GM18951 (cell line): Measurements from ENCODE around the gene PIP5K1A.

ENCODE experiments used
- POLR2A ChIP-seq: IDR thresholded peaks from 4 replicates; pipeline ENCODE4 v1.6.1; 2011; ENCODE audit warnings: mild to moderate bottlenecking; ENCODE audit not compliant: insufficient read length, insufficient read depth; ENCODE audit errors: extremely low read depth
- in situ Hi-C: fragments of 300-500 bp; cut with MboI; formaldehyde crosslinking; loops from one replicate; pipeline ENCODE4 v1.12.0; 2022; ENCODE audit warnings: low sequenced_read_pairs, mixed read lengths, inconsistent platforms; ENCODE audit not compliant: unreplicated experiment

Gene PIP5K1A

GRCh38 chr1:151281969-151282882 lies 83.9 kb downstream of the PIP5K1A start, which contains the start of gene ZNF687:
Gene ZNF687, plus strand, starts transcription at chr1:151282299. Its CDS starts 3,993 bp downstream, at chr1:151286292.
- in situ Hi-C loops: no loop called here
- peak; percentile 74 for TF ChIP-seq POLR2A

- in situ Hi-C loops: no loop called here
- peak; percentile 24 for TF ChIP-seq POLR2A
Observed at GRCh38 chr1:151282883-151283725, 84.8 kb downstream of the PIP5K1A start.

- in situ Hi-C loops: no loop called here
- TF ChIP-seq POLR2A: no peak
Observed at GRCh38 chr1:151284013-151284577, 85.7 kb downstream of the PIP5K1A start.

- no peak for TF ChIP-seq POLR2A
- in situ Hi-C loops: no loop called here
Observed at GRCh38 chr1:151286619-151287340, 88.4 kb downstream of the PIP5K1A start.

GRCh38 chr1:151287341-151287699 lies 89.0 kb downstream of the PIP5K1A start:
- no peak for TF ChIP-seq POLR2A
- in situ Hi-C loops: no loop called here

- peak; percentile 21 for TF ChIP-seq POLR2A
- in situ Hi-C loops: no loop called here
Observed at GRCh38 chr1:151287767-151288500, 89.6 kb downstream of the PIP5K1A start.

GRCh38 chr1:151288502-151288901 lies 90.2 kb downstream of the PIP5K1A start:
- no peak for TF ChIP-seq POLR2A
- in situ Hi-C loops: no loop called here

GRCh38 chr1:151289080-151289935 lies 91.0 kb downstream of the PIP5K1A start:
- TF ChIP-seq POLR2A: no peak
- in situ Hi-C loops: no loop called here

GRCh38 chr1:151289991-151290708 lies 91.8 kb downstream of the PIP5K1A start:
- in situ Hi-C loops: no loop called here

GRCh38 chr1:151290709-151291303 lies 92.5 kb downstream of the PIP5K1A start:
- in situ Hi-C loops: no loop called here
- peak; percentile 31 for TF ChIP-seq POLR2A

More at GRCh38 chr1:151289991-151290708, 91.8 kb downstream of the PIP5K1A start:
- TF ChIP-seq POLR2A: peak; percentile 31
